ENCODE results near the gene DCLK1.

Gene DCLK1

DNA sequence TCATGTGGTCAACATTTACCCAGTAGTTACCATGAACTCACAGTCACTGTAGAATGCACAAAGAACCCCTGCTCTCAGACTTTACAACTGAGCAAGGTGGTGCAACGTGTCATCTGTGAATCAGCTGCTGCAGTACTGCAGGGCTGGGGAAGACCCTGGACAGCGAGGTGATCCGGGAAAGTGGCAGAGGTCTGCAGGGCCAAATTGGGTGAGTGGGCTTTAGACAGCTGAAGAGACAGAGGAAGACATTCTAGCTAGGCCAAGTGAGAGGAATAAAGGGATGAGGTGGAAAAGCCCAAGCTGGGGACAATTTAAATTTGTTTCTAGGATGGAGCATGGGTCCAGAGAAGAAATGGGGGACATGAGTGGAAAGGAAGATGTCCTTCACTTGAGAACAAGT is 270.5 kb downstream of the DCLK1 start:
- DNase-seq (ENCODE audit: low spot score) = no peak

- DNase-seq (ENCODE audit: low spot score) = no peak
These were observed 271.2 kb downstream of the DCLK1 start for GRCh38 chr13:35859981-35860380.

- DNase-seq (ENCODE audit: low spot score) = no peak
These were observed 272.5 kb downstream of the DCLK1 start for GRCh38 chr13:35858665-35859064.

GRCh38 chr13:35857769-35858168 is 273.4 kb downstream of the DCLK1 start:
- peak; percentile 28 for DNase-seq (ENCODE audit: low spot score)

GRCh38 chr13:35856721-35857364 is 274.3 kb downstream of the DCLK1 start:
- DNase-seq (ENCODE audit: low spot score) = no peak

GRCh38 chr13:35856084-35856483 is 275.1 kb downstream of the DCLK1 start:
- DNase-seq (ENCODE audit: low spot score) = no peak

GRCh38 chr13:35855531-35856019 is 275.6 kb downstream of the DCLK1 start:
- peak; percentile 55 for DNase-seq (ENCODE audit: low spot score)

GRCh38 chr13:35854286-35854685 is 276.9 kb downstream of the DCLK1 start:
- DNase-seq (ENCODE audit: low spot score) = no peak

DNA sequence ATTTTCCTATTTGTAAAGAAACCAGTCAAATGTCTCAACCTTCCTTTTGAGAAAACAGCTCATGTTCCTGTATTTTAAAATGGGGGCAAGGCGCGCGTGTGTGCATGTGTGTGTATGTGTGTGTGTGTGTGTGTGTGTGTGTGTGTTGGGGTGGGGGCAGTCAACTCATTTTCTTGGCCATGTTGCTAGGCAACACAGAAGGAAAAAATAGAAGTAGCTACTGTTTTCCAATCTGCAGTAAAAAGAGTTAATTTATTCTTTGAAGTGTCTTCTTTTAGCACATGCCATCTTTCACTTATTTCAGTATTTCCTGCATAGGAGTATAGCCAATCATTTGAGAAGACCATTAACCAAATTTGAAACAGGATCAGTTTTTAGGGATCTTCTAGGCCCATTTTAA is 279.3 kb downstream of the DCLK1 start:
- no peak for DNase-seq (ENCODE audit: low spot score)

DNA sequence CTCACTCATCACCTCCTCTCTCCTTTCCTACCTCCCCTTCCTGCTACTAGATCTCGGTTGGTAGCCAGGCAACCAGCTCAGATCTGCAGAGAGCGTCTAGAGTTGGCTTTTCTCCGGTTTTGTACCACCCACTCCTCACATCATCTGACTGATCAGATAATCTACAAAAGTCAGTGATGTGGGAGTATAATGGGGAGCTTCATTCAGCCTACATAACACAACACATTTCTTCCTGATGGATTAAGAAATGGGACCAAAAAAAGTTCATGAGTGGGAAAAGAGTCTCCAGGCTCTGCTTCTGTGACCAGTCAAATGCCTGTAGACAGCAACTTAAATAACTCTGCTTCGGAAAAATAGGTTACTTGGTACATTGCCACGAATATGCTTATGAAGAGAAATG is 279.8 kb downstream of the DCLK1 start:
- no peak for DNase-seq (ENCODE audit: low spot score)

DNA sequence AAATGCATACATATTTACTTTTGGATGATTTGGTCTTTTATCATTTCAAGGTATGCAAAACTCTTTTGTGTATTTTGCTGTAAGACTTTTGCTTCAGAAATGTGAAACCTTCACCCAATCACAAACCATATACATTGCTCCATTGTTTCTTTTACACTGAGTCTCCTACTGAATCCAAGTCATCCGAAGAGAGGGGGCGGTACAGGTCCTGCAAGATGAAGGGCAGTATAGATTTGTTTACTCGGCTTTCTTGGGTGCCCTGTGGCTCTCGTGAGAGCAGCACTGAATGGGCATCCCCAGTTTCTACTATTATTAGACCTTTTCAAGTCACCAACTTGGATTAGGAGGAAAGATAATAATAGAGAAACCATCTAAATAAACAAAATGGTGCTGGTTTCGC is 280.6 kb downstream of the DCLK1 start:
- no peak for DNase-seq (ENCODE audit: low spot score)

- no peak for DNase-seq (ENCODE audit: low spot score)
These were observed 281.9 kb downstream of the DCLK1 start for GRCh38 chr13:35849256-35849644.

GRCh38 chr13:35848336-35849255 is 282.6 kb downstream of the DCLK1 start:
- DNase-seq (ENCODE audit: low spot score) = no peak

- DNase-seq (ENCODE audit: low spot score) = no peak
These were observed 287.9 kb downstream of the DCLK1 start for GRCh38 chr13:35843272-35843671.

DNA sequence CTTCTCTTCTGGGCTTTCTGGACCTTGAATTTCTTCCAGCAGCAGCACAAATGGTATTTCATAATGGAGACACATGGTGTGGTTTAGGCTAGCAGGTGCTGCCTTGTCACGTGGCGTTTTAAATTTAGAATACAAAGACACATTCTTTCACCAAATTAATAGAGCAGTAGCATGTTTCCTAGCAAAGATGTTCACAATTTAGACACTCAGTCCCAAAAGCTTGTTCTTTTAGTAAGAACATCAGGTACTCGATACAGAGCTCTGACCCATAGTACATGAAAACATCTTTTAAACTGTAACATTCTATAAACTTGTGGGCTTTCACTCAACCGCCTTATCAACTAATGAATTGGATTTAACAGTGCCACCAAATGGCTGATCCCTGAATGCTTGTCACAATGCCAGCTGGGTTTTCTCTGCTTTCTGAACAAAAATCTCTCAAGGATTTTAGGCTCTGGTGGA is 290.1 kb downstream of the DCLK1 start:
- DNase-seq (ENCODE audit: low spot score) = no peak

DNA sequence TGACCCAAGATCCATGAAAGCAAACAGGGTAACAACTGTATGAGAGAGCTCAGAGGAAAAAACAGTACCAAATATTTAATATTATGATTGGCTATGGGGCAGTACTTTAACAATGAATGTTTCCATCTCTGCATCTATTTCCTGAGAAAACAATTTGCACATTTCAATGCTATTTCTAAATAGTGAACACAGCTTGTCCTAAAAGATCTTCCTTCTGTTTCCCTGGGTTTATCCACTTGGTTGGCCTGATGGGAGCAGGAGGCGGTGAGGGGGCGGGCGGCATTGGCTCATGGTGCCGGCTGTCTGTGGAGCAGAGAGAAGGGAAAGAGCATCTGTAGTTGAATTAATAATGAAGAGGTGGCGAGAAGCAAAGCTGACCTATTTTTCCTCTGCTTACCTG is 291.4 kb downstream of the DCLK1 start:
- DNase-seq (ENCODE audit: low spot score) = no peak

DNA sequence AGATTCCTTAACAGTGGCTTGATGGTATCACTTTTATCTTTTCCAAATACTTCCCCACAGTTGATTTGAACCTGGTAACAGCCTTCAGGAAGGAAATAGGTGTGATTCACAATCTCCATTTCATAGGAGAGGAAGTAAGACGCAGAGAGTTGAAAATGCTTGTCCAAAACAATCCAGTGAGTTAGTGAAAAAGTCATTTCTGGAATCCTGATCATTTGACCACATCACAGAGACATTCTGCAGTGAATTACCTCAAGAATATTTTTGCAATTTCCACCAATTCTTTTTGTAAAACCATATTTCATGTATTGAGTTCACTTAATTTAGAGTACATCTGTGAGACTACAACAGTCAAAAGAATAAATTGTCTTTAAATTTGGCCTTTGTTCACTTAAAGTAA is 292.8 kb downstream of the DCLK1 start:
- peak; percentile 72 for DNase-seq (ENCODE audit: low spot score)

DNA sequence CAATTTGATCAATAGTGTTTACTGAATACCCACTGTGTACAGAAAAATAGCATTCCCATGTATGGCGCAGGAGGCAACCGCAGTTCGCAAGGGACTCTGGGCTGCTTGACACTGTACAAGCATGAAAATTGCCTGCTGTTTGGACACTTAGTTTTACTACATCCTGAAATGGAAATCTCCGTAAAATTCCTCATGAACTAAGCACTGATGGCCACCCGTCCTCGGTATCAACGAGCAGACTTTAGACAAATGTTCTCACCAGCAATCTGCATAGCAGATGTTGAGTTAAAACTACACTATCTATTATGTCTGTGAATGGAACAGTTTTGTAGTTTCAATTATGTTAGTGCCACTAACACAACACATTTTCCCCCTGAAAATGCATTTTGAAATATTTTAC is 294.7 kb downstream of the DCLK1 start:
- DNase-seq (ENCODE audit: low spot score) = peak; percentile 30

GRCh38 chr13:35835989-35836388 is 295.2 kb downstream of the DCLK1 start:
- no peak for DNase-seq (ENCODE audit: low spot score)

DNA sequence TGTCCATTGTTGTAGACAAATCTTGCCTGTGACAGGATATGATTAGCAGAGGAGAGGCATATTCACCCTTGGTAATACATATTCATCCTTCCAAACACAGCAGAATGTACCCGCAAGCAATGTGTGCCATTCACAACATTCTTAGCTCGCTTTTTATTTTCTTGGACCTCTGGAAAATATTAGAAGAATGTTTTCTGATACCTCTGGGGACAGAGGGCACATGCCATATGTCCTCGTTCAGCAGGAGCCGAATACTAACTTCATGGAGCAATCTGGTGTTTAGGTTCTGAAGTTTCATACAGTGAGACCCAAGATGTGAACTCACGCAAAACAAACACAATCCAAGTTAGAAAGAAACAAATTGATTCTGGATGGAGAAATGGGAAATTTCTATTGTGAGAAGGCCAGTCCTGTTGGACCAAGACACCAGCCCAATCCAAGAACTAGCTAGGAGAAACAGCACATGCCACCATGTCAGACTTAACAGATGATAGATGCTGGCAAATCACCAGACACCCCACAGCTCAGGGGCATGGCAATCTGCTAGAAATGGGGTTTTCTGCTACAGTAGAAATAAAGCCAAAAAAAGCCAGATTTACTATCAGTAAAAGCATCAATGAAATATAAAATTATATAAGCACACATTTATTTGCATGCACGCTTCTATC is 297.4 kb downstream of the DCLK1 start:
- no peak for DNase-seq (ENCODE audit: low spot score)

DNA sequence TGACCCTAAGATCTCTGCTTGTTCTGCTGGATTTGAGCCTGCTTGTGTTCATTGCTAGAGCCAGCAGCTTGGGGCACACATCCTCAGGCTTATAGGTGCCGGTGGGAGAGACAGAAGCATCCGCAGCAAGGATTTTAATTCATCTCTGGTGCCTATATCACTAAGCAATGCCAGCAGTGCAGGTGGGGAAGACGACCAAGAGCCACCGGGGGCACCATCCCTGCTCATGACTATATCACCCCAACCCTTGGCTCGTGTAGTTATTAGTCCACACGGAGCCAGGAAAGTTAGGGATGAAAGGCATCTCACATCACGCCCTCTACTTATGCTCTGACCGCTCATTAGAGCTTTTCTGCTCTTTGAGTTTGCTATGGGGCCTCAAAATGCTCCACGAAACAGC is 298.2 kb downstream of the DCLK1 start:
- no peak for DNase-seq (ENCODE audit: low spot score)

- DNase-seq (ENCODE audit: low spot score) = peak; percentile 15
These were observed 298.6 kb downstream of the DCLK1 start for GRCh38 chr13:35832551-35832950.
